ENCODE measurements around the gene SAT1. TPM values are rescaled to one million over a fixed set of nuclear protein-coding genes. Genes with fewer than 3 reads are reported as not detected.

SAT1 gene
- polyA plus RNA-seq, 1 donor (not counting 4 experiments of a cell fraction or from before 2014, with no cell fraction given) = 1,607 TPM

DNA sequence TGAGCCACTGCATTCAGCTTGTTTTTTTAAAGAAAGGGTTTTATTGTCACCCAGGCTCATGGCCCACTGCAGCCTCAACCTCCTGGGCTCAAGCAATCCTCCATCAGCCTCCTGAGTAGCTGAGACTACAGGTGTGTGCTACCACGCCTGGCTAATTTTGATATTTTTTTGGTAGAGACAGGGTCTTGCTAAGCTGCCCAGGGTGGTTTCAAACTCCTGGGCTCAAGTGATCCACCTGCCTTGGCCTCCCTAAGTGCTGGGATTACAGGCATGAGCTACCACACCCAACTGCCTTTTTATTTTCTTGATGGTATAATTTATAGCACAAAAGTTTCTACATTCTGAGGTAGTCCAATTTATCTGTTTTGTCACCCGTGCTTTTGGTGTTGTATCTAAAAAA is 38.9 kb downstream of the SAT1 start:
- Histone ChIP-seq H3K79me2 (ENCODE audit: control insufficient read depth, insufficient read depth, low read length) (no peaks in the 10 kb centered on the region), H3K9ac (ENCODE audit: control insufficient read depth, extremely low read depth, insufficient read depth, low read length) (no peak overlapping the region), H3K4me1 (ENCODE audit: control insufficient read depth, extremely low read depth, insufficient read depth, low read length) (peaks cover 3% of the 10 kb centered on the region), H2AFZ (ENCODE audit: control insufficient read depth, low read length) (no peak overlapping the region), H3K36me3 (ENCODE audit: control insufficient read depth in 2 of 2, extremely low read depth in 1 of 2, insufficient read depth in 2 of 2, low read length in 2 of 2) (no peaks in the 10 kb centered on the region), H3K4me2 (ENCODE audit: control insufficient read depth, extremely low read depth, insufficient read depth, low read depth, low read length) (no peak overlapping the region), H3K9me3 (ENCODE audit: control insufficient read depth, low read depth, low read length) (no peaks in the 10 kb centered on the region), H4K20me1 (ENCODE audit: control insufficient read depth, extremely low read depth, insufficient read depth, low read length) (no peaks in the 10 kb centered on the region), H3K9me1 (ENCODE audit: control insufficient read depth, extremely low read depth, insufficient read depth, low read length) (no peaks in the 10 kb centered on the region), H3K27ac (ENCODE audit: control insufficient read depth, insufficient read depth, low read length) (no peak overlapping the region), H3K4me3 (ENCODE audit: control insufficient read depth in 2 of 3, extremely low read depth in 1 of 3, insufficient read depth in 2 of 3, low read depth in 1 of 3, low read length in 3 of 3) (no peak overlapping the region), H3K27me3 (ENCODE audit: control insufficient read depth, extremely low read depth, insufficient read depth, low read length) (no peaks in the 10 kb centered on the region)
- DNase-seq (ENCODE audit: low read depth, low spot score) (no peak), FAIRE-seq (no peak)
- dilution Hi-C loops (cut with MboI; ENCODE audit: extremely low pct_ligation_motif_present, low sequenced_read_pairs) = no loop called here
- TF ChIP-seq, protein P1, sequence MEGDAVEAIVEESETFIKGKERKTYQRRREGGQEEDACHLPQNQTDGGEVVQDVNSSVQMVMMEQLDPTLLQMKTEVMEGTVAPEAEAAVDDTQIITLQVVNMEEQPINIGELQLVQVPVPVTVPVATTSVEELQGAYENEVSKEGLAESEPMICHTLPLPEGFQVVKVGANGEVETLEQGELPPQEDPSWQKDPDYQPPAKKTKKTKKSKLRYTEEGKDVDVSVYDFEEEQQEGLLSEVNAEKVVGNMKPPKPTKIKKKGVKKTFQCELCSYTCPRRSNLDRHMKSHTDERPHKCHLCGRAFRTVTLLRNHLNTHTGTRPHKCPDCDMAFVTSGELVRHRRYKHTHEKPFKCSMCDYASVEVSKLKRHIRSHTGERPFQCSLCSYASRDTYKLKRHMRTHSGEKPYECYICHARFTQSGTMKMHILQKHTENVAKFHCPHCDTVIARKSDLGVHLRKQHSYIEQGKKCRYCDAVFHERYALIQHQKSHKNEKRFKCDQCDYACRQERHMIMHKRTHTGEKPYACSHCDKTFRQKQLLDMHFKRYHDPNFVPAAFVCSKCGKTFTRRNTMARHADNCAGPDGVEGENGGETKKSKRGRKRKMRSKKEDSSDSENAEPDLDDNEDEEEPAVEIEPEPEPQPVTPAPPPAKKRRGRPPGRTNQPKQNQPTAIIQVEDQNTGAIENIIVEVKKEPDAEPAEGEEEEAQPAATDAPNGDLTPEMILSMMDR (optimal IDR thresholded peaks at IDR 0.05 in 1 of 3, IDR thresholded peaks at IDR 0.05 in 1 of 3, conservative IDR thresholded peaks at IDR 0.05 in 1 of 3; ENCODE audit: extremely low read depth in 1 of 3, insufficient read depth in 2 of 3, low read length in 3 of 3) = no peak
- no peak for TF ChIP-seq EZH2 (IDR thresholded peaks at IDR 0.05; ENCODE audit: low read length)

DNA sequence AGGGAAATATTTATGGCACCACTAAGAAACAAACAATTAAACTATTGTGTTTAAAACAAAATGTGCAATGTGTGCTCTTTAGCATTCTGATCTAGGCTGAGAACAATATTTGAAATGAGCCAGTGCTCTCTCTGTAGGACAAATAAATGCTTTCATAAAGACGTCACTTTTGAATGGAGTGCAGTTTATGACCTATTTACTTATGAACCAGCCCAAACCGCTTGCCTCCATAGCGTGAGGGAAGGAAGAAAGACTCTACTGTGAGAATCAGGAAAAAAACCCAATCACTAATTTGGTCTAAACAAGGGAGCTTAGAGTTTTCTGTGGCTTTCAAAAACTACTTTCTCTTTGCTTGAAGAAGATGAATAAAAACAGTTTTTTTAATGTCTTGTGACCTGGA is 39.4 kb downstream of the SAT1 start:
- Histone ChIP-seq H3K79me2 (ENCODE audit: control insufficient read depth, insufficient read depth, low read length) (no peaks in the 10 kb centered on the region), H3K4me3 (ENCODE audit: control insufficient read depth in 2 of 3, extremely low read depth in 1 of 3, insufficient read depth in 2 of 3, low read depth in 1 of 3, low read length in 3 of 3) (no peak overlapping the region), H3K9me3 (ENCODE audit: control insufficient read depth, low read depth, low read length) (no peaks in the 10 kb centered on the region), H3K27ac (ENCODE audit: control insufficient read depth, insufficient read depth, low read length) (no peak overlapping the region), H3K4me1 (ENCODE audit: control insufficient read depth, extremely low read depth, insufficient read depth, low read length) (peaks cover 3% of the 10 kb centered on the region), H3K4me2 (ENCODE audit: control insufficient read depth, extremely low read depth, insufficient read depth, low read depth, low read length) (no peak overlapping the region), H3K36me3 (ENCODE audit: control insufficient read depth in 2 of 2, extremely low read depth in 1 of 2, insufficient read depth in 2 of 2, low read length in 2 of 2) (no peaks in the 10 kb centered on the region), H3K27me3 (ENCODE audit: control insufficient read depth, extremely low read depth, insufficient read depth, low read length) (no peaks in the 10 kb centered on the region), H2AFZ (ENCODE audit: control insufficient read depth, low read length) (no peak overlapping the region), H3K9me1 (ENCODE audit: control insufficient read depth, extremely low read depth, insufficient read depth, low read length) (no peaks in the 10 kb centered on the region), H3K9ac (ENCODE audit: control insufficient read depth, extremely low read depth, insufficient read depth, low read length) (no peak overlapping the region), H4K20me1 (ENCODE audit: control insufficient read depth, extremely low read depth, insufficient read depth, low read length) (no peaks in the 10 kb centered on the region)
- dilution Hi-C loops (cut with MboI; ENCODE audit: extremely low pct_ligation_motif_present, low sequenced_read_pairs) = no loop called here
- DNase-seq (ENCODE audit: low read depth, low spot score) = no peak
- TF ChIP-seq, protein P1 (optimal IDR thresholded peaks at IDR 0.05 in 1 of 3, IDR thresholded peaks at IDR 0.05 in 1 of 3, conservative IDR thresholded peaks at IDR 0.05 in 1 of 3; ENCODE audit: extremely low read depth in 1 of 3, insufficient read depth in 2 of 3, low read length in 3 of 3) = no peak
- FAIRE-seq = no peak

Measured in keratinocyte (primary cell).